ENCODE measurements around the gene FGB. TPM values are rescaled to one million over a fixed set of nuclear protein-coding genes. Genes with fewer than 3 reads are reported as not detected.

FGB gene
- total and polyA plus RNA-seq, 9 of the 15 experiments (the other 6 are each of a cell fraction or from before 2014, with no cell fraction given), result 0.07 to 1.9 (median 0.13) TPM; not detected in 6

DNA sequence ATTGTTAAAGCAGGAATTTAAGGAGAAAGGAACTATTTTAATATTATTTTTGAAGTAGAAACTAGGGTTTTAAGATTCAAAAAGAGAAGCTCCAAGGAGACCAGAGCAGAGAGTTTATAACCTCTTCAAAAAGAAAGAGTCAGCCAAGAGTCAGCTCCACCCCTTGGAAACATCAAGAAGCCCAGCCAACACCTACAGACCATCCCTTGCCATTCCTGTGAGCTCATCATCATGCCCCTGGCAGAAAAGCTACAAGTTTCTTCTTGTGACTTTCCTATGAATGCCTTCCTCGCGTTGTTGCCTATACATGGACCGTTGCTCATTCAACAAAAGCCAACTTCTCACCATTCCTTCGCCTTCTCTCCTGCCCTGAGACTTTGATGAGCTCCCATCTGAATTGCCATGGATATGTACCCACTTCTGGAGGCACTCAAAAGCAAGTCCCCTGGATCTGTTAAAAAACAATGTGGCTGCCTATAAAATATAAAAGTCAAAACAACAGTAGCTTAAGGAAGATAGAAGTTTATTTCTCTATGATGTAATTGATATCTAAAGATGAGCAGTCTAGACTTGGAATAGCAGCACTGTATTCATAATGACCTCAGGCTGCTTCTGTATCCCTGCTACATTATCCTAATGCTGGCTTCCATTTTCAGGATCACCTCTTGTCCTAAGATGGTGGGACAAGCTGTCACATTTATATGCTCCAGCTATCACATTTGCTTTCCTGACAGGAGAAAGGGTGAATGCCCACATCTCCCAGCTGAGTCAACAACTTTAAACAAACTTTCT is 32.9 kb upstream of the FGB start:
- ChIA-PET CTCF (ENCODE audit: low intra/inter-chr PET ratio) (interaction anchor here (0.6 kb wide), 1 partner anchor 88 kb away, joined by 3 read pairs; no protein-coding TSS in a partner anchor), POLR2A (interaction anchor here (1.0 to 1.6 kb wide), 2 partner anchors 10 to 14 kb away, joined by 3 read pairs; no protein-coding TSS in a partner anchor)
- peak overlapping the region; percentile 42; the same call in 1 of the 2 replicates for H2AFZ ChIP-seq (ENCODE audit: low read depth, low read length)
- no peaks in the 10 kb centered on the region for H3K4me1 ChIP-seq (replicated peaks in 1 of 2; ENCODE audit: control insufficient read depth in 2 of 2, insufficient read depth in 2 of 2, low read length in 2 of 2)
- no peak for DNase-seq (ENCODE audit: extremely low read depth in 1 of 4, low spot score in 3 of 4)
- no peaks in the 10 kb centered on the region for H3K79me2 ChIP-seq (ENCODE audit: control insufficient read depth, insufficient read depth, low read length)
- intact Hi-C loops (cut with micrococcal nuclease) (no loop called here), in situ Hi-C loops (cut with MboI) (no loop called here)
- no peaks in the 10 kb centered on the region; a peak in 1 of 5 replicates for H3K27me3 ChIP-seq (ENCODE audit: control insufficient read depth in 2 of 2, insufficient read depth in 2 of 2, low read length in 2 of 2)
- no peak; the same call in 2 of the 3 replicates for ATAC-seq
- H4K20me1 ChIP-seq (replicated peaks; ENCODE audit: control insufficient read depth, insufficient read depth, low read length), result no peaks in the 10 kb centered on the region
- no peaks in the 10 kb centered on the region for H3K36me3 ChIP-seq (ENCODE audit: control insufficient read depth, insufficient read depth, low read length)
- H3K9ac ChIP-seq (ENCODE audit: insufficient read depth in 1 of 2, low read depth in 2 of 2, low read length in 2 of 2), result no peak overlapping the region
- H3K9me3 ChIP-seq (replicated peaks; ENCODE audit: control insufficient read depth, insufficient read depth, low read depth, low read length), result no peaks in the 10 kb centered on the region
- no peak for FAIRE-seq
- 19% methylated on average over 4 of the region's 4 CpGs for WGBS (ENCODE audit: insufficient coverage, low coverage, missing lambda C conversion rate)
- H3K9me1 ChIP-seq (ENCODE audit: control insufficient read depth, insufficient read depth, low read length), result no peaks in the 10 kb centered on the region
- no peak overlapping the region for H3K27ac ChIP-seq (ENCODE audit: extremely low read depth, low read depth, low read length)
- no TSS peak for BruUV-seq (replicated peaks)
- H3K4me2 ChIP-seq (ENCODE audit: insufficient read depth, low read length), result no peak overlapping the region
- H3K4me3 ChIP-seq, result no peak overlapping the region
- 0 out of 4 replicates have a peak, but pooled peaks of 1 of the 2 experiments have one; percentile 11 for TF ChIP-seq FOXA3 (CRISPR knock-in tag; conservative IDR thresholded peaks at IDR 0.05 in 1 of 2, IDR thresholded peaks at IDR 0.05 in 1 of 2)
- TF ChIP-seq, protein P1, sequence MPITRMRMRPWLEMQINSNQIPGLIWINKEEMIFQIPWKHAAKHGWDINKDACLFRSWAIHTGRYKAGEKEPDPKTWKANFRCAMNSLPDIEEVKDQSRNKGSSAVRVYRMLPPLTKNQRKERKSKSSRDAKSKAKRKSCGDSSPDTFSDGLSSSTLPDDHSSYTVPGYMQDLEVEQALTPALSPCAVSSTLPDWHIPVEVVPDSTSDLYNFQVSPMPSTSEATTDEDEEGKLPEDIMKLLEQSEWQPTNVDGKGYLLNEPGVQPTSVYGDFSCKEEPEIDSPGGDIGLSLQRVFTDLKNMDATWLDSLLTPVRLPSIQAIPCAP (CRISPR knock-in tag; IDR thresholded peaks at IDR 0.05; ENCODE audit: borderline replicate concordance), result no peak

DNA sequence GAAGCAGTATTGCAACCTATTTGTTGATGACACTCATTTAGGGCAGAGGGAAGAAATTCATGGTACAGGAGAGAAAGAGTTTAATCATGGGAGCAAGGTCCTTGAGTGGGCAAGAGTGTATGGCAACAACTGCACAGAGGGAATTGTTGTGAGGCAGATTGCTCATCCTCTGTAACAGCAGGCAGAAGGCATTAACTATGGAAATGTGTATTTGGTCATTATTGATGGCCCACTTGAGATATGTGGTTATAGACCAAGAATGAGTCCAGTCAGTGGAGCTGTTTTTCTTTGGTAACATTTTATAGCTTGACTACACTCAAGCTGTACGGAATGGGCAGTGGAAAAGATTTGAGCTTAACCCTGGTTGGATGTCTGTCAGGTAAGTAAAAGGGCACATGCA is 28.5 kb upstream of the FGB start:
- no TSS peak for BruUV-seq (replicated peaks)
- Histone ChIP-seq H3K4me3 (no peak overlapping the region), H4K20me1 (replicated peaks; ENCODE audit: control insufficient read depth, insufficient read depth, low read length) (no peaks in the 10 kb centered on the region), H3K4me2 (ENCODE audit: insufficient read depth, low read length) (no peak overlapping the region), H3K36me3 (ENCODE audit: control insufficient read depth, insufficient read depth, low read length) (peaks cover 33% of the 10 kb centered on the region), H3K27me3 (ENCODE audit: control insufficient read depth in 2 of 2, insufficient read depth in 2 of 2, low read length in 2 of 2) (no peaks in the 10 kb centered on the region), H3K27ac (ENCODE audit: extremely low read depth, low read depth, low read length) (no peak overlapping the region), H3K79me2 (ENCODE audit: control insufficient read depth, insufficient read depth, low read length) (no peaks in the 10 kb centered on the region), H2AFZ (ENCODE audit: low read depth, low read length) (no peak overlapping the region), H3K4me1 (replicated peaks in 1 of 2; ENCODE audit: control insufficient read depth in 2 of 2, insufficient read depth in 2 of 2, low read length in 2 of 2) (no peaks in the 10 kb centered on the region), H3K9ac (ENCODE audit: insufficient read depth in 1 of 2, low read depth in 2 of 2, low read length in 2 of 2) (no peak overlapping the region), H3K9me1 (ENCODE audit: control insufficient read depth, insufficient read depth, low read length) (no peaks in the 10 kb centered on the region), H3K9me3 (replicated peaks; ENCODE audit: control insufficient read depth, insufficient read depth, low read depth, low read length) (no peaks in the 10 kb centered on the region)
- CTCF ChIA-PET (ENCODE audit: low intra/inter-chr PET ratio), result no interaction called here
- 50% methylated on average over 1 of the region's 1 CpG for WGBS (ENCODE audit: insufficient coverage, low coverage, missing lambda C conversion rate)
- FAIRE-seq, result peak; percentile 48
- in situ Hi-C loops (cut with MboI) (no loop called here), intact Hi-C loops (cut with micrococcal nuclease) (no loop called here)
- DNase-seq (ENCODE audit: extremely low read depth in 1 of 4, low spot score in 3 of 4), result no peak
- ATAC-seq, result peak; percentile 42
- POLR2A ChIA-PET, result no interaction called here
- TF ChIP-seq POLR2AphosphoS2 (IDR thresholded peaks at IDR 0.05; ENCODE audit: low read length), result no peak
- no peak for TF ChIP-seq POLR3A (IDR thresholded peaks at IDR 0.05; ENCODE audit: borderline replicate concordance, extremely low read depth, insufficient read depth, insufficient read length)
- TF ChIP-seq, protein P2, sequence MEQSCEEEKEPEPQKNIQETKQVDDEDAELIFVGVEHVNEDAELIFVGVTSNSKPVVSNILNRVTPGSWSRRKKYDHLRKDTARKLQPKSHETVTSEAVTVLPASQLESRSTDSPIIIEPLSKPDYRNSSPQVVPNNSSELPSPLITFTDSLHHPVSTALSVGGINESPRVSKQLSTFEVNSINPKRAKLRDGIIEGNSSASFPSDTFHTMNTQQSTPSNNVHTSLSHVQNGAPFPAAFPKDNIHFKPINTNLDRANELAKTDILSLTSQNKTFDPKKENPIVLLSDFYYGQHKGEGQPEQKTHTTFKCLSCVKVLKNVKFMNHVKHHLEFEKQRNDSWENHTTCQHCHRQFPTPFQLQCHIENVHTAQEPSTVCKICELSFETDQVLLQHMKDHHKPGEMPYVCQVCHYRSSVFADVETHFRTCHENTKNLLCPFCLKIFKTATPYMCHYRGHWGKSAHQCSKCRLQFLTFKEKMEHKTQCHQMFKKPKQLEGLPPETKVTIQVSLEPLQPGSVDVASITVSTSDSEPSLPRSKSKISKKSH (CRISPR knock-in tag; IDR thresholded peaks at IDR 0.05), result no peak
- no peak for TF ChIP-seq JUN (IDR thresholded peaks at IDR 0.05; ENCODE audit: borderline replicate concordance, low read depth, low read length)
- TF ChIP-seq JUN (CRISPR knock-in tag; IDR thresholded peaks at IDR 0.05; ENCODE audit: borderline replicate concordance), result no peak
- TF ChIP-seq ILF3 (IDR thresholded peaks at IDR 0.05; ENCODE audit: borderline replicate concordance), result no peak
- TF ChIP-seq MCM7 (IDR thresholded peaks at IDR 0.05), result no peak
- no peak for TF ChIP-seq KLF13 (tag; IDR thresholded peaks at IDR 0.05; ENCODE audit: borderline replicate concordance, low read depth)
- no peak for TF ChIP-seq MYC (IDR thresholded peaks at IDR 0.05; ENCODE audit: low read depth, low read length)
- no peak for TF ChIP-seq MYC (CRISPR knock-in tag; IDR thresholded peaks at IDR 0.05; ENCODE audit: borderline replicate concordance, low read depth)

All from K562 (cell line).